ENCODE results near the gene GOLGB1.

The GOLGB1 gene

DNA sequence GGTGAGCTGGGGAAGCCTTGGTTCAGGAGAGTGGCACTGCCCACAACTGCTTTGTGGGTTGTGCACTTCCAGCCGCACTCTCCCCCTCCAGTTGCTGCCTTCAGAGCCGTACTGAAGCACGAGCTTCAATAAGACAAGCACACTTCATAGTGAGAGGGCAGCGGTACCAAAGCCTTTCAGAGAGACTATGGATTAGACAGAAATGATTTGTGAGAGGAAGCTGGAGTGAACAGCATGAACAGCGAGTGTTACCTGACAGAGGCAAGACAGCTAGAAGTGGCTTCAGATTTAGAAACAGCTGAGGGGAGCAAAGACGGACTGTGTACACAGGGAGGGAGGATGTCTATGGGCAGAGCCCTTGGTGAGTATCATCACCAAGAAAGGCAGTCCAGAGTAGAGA lies 119.9 kb downstream of the GOLGB1 start:
- DNase-seq (ENCODE audit: low spot score) = no peak

DNA sequence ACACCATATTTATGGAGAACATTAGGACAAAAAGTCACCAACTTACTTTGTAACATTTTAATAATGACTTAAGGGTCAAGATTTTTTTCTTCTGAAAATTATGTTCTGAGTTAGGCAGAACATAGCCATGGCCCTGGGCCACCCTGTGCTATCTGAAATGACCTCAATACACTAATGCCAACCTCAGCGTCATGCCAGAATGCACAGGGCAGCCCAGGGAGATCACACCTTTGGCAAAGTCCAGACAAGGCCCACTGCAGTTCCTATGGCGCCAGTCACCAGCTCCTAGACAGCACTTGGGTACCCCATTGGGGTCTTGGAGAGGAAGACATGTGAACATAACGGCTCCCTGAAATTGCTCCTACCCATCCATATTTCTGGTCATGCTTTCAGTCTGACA lies 121.9 kb downstream of the GOLGB1 start:
- DNase-seq (ENCODE audit: low spot score) = no peak

DNA sequence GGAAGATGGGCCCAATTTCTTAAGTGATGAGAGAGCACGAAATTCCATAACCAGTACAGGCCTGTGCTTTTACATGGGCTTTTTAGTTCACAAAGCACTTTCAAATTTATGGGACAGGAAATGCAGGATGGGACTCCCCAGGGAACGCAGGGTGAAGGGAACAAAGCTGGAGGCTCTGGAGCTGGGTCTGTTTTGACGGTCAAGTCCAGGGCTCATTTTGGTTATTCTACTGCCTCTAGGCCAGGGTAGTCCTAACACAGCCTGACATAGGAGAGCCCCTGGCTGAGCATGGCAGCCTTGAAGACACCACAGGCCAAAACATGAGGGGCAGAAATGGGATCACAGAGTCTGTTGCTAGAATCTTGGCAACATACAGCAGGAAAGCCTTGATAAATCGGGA lies 122.3 kb downstream of the GOLGB1 start:
- DNase-seq (ENCODE audit: low spot score) = no peak

GRCh38 chr3:121626495-121626894 lies 123.0 kb downstream of the GOLGB1 start:
- no peak for DNase-seq (ENCODE audit: low spot score)

DNA sequence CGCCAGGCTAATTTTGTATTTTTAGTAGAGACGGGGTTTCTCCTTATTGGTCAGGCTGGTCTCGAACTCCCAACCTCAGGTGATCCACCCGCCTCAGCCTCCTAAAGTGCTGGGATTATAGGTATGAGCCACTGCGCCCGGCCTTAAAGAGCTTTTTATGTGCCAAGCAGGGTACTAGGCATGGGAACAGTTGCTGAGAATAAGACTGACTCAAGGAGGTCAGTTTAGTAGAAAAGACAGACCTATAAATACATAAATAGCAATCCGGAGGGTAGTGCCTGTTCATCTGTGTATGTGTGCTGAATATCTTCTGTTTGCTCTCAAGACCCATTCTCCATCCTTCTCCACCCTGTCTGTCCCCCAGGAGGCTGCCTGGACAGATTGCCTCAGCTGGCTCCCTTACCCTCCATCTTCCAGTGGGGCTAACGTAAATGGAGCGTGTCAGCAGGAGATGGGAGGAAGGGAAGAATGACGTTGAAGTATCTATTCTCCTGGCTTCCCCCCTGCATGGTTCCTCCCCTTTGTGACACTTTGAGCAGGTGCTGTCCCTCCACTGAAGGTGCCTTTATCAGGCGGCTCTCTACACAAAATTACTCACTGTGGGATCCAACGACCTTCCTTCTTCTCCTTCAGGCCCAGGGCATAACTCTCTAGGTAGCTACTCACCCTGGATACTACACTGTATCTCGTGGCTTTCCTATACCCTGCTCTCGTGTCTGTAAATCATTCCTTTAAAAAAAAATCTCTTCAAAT lies 125.2 kb downstream of the GOLGB1 start:
- DNase-seq (ENCODE audit: low spot score) = no peak

- no peak for DNase-seq (ENCODE audit: low spot score)
These were observed 128.1 kb downstream of the GOLGB1 start for GRCh38 chr3:121621491-121621890.

- DNase-seq (ENCODE audit: low spot score) = no peak
These were observed 129.8 kb downstream of the GOLGB1 start for GRCh38 chr3:121619691-121620090.

Measured in kidney capillary endothelial cell (primary cell).